NCI-H345 treated with DMSO at 0.1 percent for 48 hours (cell line): ENCODE data around the gene CDH18.
"Not testable (repeated sequence)": the region's sequence is repeated elsewhere in the genome, so short reads cannot be mapped to it uniquely, and the experiment has no call there.

ENCODE experiments used
- DNase-seq: peaks from one replicate; lab custom pipeline; 2025; ENCODE audit not compliant: unreplicated experiment; lab: John Stamatoyannopoulos, UW

Gene CDH18

DNA sequence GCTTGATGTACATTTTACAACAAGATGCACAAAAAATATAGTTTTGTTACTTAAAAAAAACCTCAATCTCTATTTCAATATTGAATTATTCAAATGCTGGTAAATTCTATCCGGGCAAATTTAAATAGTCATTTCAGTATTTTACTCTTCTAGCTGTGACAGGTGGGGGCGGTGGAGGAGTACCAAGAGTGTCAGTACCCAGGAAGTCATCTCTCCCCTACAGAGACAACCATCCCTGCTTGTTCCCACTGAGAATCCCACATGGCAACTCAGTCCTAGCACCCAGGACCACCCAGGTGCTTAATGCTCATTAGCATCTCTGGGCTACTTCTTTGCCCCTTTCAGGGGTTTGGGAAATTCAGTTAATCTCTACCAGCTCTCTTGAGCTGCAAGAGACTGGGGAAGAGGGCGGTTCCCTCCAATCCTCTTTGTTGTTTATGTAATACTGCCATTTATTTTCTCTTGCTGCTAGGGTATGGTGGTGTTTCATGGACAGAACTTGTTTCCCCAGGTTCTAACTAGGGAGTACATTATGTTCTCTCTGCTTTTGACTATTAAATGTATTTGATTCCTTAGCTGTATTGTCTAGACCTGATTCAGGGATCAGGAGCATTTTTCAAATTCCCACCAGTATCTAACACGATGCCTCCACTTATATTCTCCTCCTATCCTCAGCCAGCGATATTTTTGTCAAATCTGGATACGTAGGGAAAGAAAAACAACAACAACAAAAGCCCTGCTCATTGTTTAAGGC lies 122.5 kb downstream of the CDH18 start:
- DNase-seq: no peak

DNA sequence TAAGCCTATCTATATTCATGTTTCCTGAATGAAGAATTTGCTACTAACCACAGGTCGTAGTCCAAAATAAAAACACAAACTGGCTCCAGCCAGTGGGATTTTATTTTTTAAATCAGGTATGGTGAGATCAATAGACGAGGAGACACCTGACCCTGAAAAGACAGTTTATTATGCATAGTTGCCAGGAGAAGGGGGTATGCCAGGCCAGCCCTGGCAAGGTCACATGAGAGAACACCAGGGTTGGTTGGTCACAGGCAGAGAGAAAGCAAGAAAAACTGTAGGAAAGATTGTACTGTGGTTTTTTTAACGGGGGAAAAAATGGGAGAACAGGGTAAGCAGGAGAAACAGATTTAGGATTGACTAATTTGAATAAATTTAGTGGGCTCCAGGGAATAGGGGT lies 125.3 kb downstream of the CDH18 start:
- DNase-seq: no peak

DNA sequence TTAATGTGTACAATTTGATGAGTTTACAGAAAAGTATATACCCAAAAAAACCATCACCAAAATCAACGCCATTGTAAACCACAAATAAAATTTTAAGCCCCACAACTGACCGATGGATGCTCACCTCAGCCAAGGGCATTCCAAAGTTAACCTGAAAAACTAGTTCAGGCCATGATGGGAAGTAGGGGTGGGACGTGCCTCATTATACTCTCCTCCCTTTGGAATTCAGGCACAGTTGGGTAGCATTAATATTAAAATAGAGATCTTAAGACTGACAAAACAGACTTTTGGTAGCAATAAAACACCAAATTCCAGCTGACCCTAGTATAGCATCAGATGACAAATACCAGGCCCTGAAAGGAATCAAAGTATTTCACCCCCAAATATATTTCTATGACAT lies 129.0 kb downstream of the CDH18 start:
- no peak for DNase-seq

DNA sequence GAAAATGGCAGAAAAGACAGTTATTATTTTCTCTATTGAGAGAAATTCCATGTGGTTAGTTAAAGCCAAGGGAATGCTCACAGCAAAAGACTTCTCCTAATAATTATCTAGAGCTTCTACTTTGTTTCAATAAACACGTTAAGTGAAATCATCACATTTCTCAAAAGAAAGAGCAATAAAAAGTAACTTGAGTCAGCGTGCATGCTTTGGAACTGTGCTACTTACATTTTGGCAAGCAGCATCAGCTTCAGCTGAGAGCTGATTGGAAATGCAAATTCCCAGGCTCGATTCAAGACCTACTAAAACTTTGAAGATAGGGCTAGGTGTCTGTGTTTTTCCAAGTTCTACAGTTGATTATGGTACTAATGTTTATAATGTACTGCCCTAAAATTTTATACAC lies 132.1 kb downstream of the CDH18 start:
- no peak for DNase-seq

DNA sequence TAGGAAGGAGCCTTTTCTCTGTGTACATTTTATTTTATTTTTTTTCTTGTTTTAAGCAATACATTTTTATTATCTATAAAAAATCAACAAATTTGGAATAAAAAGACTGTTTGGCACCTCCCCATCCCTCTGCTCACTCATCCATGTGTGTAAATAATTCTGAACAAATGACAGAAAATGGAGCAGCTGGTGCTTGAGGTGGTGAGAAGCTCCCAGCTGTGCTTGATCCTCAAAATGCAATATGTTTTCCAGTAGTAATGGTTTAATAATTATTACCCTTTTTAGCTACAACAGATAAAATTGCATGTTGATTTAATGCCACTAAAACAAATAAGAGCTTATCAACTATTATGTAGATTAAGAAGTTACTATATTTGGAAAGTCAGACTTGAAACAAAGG lies 132.5 kb downstream of the CDH18 start:
- DNase-seq: no peak

DNA sequence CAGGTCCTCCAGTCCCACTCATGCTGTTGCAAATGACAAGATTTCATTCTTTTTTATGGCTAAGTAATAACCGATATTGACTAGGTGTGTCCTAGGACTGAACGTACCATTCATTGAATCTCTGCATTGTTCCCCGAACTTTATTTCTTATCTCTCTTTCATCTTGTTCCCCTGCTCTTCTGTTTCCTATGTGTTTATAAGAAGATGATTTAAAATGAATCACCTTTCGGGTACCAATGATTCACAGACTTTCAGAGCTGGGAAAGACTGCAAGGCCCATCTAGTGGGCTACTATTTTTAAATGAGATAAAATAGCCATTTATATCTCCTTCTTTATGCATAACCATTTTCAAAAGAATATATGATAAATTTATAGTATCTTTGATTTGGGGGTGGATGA lies 133.0 kb downstream of the CDH18 start:
- DNase-seq: no peak

DNA sequence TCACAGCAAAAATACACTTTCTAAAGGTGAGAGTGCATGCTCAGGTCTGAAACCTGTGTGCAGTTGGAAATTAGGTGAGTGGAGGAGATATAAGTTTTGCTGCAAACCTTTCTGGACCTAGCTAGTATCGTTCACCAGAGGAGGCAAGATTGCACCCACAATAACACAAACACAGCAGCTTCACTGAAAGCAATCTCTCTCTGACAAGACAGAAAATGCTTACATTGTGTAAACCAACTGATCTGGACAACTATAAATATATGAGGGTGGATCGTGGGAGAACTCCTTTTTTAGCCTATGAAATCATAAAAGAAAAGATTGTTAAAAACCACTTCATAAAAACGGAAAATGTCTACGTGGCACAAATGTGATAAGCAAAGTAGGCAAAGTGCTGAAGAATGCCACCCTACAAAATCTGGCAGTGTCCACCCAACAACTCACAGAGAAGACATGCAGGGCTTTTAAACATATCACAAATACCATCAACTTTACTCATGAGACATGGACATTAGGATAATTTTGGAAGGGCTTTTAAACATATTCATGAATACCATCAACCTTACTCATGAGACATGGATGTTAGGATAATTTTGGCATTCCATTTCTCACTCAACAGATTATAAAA lies 134.3 kb downstream of the CDH18 start:
- no peak for DNase-seq

DNA sequence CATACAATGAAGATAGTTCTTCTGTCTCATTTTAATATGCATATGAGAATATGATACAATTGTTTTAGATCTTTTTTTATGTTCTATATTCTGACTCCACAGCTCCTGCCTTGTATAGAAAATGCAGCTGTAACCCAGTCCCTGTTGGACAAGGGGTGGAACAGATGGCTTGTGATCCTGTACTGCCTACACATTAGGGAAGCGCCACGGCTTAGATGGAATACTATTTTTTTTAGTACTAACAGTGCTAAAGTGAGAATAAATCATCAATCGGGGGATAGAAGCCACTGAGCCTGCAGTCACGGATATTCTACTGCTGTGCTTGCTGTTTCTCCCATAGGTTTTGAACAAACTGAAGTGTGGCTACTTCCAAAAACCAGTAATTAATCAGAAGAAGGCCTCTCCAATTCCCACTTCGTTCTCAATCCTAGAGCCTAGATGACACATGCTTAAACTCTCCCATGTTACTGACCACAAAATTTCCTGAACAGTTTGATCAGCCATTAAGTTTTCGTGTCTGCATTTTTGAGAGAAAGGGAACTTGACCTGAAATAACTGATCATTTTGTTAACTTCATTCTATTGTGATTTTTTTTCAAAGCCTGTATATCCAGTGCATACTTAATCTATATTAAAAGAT lies 150.3 kb downstream of the CDH18 start:
- DNase-seq: no peak

DNA sequence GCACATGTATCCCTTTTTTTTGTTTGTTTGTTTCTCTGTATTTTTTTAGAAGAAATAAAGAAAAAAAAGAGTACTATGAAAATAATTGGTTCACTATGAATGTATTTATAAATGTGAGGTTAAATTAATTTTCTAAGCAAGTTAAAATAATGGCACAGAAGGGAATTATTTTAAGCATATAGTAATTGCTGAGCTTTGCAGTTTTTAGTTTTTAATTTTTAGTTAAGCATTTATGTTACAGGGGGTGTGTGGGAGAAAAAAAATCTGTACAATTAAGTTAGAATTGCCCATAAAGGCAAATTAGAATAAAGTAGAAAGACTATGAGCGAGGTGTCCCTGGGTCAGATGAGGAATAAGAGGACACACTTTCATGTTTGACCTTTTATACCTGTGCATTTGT lies 152.6 kb downstream of the CDH18 start:
- DNase-seq: no peak

DNA sequence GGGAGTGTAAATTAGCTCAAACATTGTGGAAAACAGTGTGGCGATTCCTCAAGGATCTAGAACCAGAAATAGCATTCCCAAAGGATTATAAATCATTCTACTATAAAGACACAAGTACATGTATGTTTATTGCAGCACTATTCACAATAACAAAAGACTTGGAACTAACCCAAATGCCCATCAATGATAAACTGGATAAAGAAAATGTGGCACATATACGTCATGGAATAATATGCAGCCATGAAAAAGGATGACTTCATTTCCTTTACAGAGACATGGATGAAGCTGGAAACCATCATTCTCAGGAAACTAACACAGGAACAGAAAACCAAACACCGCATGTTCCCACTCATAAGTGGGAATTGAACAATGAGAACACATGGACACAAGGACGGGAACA lies 175.3 kb downstream of the CDH18 start:
- DNase-seq: not testable (repeated sequence)

DNA sequence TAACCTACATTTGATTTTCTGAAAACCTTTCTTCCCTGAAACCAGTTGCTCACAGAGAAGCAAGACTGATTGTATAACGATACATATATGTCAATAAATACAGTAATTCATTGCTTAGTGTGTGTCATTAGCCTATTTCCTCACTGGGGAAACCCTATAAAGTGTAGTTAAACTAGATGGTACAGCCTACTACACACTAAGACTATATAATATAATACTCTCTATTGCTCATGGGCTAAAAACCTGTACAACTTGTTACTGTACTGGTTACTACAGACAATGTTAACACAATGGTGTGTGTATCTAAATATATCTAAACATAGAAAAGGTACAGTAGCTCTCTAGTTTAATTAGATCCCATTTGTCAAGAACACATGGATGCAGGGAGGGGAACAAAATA lies 181.2 kb downstream of the CDH18 start:
- no peak for DNase-seq

DNA sequence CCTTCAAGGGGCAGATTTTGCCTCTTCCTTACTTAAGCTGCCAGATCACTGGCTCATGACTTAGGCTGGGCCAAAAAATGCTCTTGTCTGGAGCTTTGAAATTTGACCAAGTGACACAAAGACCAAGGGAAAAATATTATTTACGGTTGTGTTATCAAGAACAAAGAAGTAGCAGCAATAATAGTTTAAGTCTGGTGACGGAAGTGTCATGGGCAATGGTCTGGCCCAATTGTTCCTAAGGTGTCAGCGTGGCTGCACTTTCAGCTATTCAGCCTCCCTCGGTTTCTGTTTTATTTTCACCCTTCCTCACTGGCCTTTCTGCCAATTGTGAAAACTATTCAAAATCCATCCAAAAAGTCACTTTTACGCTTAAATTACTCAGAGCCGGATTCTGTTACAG lies 185.3 kb downstream of the CDH18 start:
- DNase-seq: no peak

DNA sequence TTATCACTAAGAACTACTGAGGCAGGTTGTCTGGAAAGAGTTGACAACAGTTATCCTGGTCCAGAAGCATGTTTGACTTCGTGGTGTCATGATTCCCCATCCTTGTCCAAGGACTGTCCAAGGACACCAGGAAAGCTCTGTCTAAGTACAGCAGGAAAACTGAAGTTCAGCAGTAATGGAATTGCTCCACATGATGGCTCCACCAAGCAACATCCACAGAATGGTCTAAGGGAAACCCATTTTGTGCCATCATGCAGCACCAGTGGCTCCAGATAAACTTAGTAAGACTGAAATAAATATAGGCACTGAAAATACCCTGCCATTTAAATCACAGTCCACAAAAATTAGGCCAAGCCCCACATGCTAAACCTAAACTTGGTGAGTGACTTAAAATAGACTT lies 192.8 kb downstream of the CDH18 start:
- no peak for DNase-seq

DNA sequence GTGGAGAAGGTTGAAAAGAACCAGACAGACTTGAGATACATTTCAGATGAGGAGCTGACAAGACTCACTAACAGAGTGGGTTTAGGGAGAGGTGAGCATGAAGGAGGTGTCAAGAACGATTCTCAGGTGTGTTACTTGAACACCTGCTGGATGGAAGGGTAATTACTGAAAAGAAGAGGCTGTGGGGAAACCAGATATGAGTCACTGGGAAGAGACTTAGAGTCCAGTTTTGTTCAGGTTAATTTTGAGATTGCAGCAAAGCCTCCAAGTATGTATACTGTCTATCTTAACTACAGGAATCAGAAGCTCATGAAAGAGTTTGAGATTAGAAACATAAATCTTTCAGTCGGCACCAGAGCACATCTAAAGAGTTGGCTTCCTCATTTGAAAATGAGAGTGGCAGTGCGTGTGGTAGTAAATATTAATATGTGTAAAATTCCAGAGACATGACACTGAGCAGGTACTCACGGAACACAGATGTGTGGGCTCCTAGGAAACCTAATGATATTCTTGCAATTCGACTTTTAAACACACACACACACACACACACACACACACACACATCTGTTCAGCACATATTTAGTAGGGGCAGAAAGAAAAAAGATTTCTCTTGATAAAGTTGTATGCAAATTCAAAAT lies 197.1 kb downstream of the CDH18 start:
- DNase-seq: no peak

DNA sequence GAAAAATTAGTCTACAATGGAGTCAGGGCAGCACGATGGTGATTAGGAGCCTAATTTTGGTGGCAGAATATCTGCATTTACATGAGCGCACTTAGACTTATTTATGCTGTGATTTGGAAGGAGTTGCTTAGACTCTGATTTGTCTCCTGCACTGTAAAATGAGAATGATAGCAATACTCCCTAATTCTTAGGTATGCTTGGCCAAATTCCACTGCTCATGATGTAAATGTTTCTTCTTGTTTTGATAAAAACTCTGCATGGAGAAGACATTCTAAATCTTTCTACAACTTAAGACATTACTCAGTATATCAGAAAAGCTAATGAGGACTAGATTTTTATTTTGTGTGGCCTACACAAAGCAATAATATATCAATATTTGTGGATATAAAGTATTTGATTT lies 205.4 kb downstream of the CDH18 start:
- no peak for DNase-seq

DNA sequence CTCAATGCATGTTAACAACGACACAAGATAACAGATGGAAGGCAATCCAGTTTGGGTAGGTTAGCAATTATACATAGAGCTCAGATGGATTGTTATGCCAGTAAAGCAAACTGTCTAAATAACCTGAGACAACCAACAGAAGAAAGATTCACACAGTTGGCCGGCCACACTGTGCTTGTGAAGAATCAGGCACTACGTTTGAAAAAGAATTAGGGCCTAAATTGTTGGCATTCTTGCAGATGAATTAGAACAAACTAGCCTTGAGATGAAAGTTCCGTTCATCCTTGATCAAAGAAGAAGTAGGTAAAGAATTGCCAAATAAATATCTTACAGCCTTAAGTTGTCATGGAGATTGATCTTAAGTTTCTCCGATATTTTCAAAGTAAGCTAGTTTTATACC lies 210.6 kb downstream of the CDH18 start:
- DNase-seq: no peak

DNA sequence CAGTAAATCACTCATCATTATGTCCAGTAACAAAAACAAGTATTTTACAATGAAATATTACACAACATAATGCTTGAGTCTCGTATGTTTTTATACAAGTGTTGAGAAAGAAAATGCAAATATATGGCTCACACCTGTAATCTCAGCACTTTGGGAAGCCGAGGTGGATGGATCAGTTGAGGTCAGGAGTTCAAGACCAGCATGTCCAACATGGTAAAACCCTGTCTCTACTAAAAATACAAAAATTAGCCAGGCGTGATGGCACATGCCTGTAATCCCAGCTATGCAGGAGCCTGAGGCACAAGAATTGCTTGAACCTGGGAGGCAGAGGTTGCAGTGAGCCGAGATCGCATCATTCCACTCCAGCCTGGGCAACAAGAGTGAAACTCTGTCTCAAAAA lies 211.1 kb downstream of the CDH18 start:
- not testable (repeated sequence) for DNase-seq

DNA sequence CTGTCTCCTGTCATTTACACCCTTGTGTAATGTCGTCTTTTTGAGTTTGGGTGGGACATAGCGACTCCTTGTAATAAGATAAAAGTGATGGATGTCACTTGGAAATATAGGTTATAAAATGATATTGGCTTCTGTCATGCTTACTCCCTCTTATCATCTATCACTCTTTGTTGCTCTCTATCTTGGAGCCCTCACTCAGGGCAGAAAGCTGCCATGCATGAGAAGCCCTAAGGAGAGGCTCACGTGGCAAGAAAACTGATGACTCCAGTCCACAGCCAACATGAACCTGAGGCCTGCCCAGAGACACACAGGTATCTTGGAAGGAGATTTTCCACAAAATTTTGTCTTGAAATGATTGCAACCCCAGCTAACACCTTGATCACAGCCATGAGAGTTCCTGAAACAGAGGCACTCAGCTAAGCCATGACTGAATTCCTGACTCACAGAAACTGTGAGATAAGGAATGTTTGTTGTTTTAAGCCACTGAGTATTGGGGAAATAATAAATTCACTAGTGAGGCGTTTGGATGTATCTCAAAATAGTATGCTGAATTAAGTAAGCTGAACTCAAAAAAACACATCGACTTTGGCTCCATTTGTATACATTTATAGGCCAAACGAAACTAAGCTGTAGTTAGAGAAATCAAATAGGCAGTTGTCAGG lies 216.7 kb downstream of the CDH18 start:
- DNase-seq: no peak

DNA sequence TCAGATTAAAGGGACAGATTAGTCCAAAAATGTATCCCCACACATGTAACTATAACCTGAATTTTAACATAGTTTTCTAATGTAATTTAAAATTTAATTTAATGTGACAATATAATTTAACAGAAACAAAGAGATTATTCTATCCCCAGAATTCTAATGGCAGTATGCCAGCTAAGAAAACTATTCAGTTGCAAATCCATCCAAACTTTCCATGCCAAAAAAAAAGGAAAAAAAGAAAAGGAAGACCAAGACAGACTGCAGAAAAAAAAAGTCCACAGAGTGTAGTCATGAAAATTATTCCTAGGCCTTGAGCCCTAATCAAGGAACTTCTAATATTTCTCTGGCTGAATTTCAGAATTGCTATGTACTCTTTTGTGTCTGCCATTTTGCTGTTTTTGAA lies 217.6 kb downstream of the CDH18 start:
- no peak for DNase-seq

DNA sequence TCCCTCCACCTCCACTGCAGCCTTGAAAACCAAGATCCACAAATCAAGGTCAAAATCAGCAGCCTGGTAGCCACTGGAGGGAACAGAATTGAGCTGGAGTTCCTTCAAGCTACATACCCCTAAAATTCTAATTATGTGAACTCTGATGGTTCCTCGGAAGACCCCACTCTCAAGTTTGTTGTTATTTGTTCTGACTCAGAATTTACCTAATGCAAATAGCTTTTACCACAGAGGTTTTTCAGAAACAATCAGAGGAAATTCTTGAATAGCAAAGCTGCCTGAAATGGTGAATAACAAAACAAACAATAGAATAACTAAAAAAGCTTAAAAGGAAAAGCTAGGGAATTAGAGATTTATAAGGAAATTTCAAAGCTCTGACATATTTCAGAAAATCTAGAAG lies 220.0 kb downstream of the CDH18 start:
- no peak for DNase-seq

DNA sequence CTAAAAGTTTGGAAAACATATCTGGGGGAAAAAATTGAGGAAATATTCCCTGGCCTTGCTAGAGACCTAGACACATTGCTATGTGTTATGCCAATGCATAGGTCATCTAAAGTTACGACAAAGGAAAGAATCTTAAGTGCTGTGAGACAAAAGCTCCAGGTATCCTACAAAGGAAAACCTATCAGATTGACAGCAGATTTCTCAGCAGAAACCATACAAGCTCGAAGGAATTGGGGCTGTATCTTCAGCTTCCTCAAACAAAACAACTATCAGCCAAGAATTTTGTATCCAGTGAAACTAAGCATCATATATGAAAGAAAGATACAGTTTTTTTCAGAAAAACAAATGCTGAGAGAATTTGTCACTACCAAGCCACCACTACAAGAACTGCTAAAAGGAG lies 234.4 kb downstream of the CDH18 start:
- DNase-seq: no peak

DNA sequence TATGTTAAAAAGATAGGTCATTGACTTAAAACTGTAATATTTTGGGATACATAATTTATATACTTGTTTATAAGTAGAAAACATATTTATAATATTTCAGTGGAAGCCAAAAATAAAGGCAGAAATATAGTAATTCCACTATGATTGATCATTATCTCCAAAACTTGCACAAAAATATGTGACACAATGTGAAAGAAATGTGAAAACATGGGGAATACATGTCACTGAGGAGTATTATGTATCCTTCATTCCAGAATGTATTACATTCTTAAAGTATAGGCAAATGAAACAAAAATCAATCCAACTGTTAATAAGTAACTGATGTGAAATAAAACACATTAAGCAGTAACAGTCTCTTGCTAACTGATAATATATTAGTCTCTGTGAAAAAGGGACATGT lies 236.7 kb downstream of the CDH18 start:
- no peak for DNase-seq
